Measurements from ENCODE around the gene FAM118B.
"Not testable (repeated sequence)": the region's sequence is repeated elsewhere in the genome, so short reads cannot be mapped to it uniquely, and the experiment has no call there.

The FAM118B gene

GRCh38 chr11:126219547-126219946, 8.0 kb downstream of the FAM118B start:
- no peak for DNase-seq (ENCODE audit: low spot score)

DNA sequence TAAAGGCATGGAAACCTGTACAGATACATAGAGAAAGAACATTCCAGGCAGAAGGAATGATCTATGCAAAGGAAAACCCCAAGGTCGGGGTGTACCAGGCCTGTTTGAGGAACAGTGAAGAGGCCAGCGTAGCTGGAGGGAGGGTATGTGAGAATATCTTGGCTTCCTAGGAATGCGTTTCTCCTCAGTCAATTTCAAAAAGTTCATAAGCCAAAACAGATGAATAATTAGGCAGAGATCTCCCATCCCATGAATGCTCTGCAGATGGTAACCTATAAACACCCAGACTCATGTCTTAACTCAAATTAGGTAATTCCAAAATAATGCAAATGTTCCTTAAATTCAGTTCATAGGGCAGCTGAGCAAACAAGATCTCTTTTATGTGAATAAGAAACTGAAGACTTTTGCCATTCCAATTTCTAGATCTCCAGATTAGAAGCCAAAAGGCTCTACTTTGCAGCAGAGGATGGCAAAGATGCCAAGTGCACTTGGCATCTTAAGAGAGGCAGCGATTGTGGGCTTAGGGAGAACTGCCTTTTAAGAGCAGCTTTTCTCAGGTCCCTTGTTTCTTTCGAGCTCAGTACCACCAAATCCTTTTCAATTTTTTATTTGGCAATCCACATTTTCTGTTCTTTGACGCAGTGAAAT, 13.2 kb downstream of the FAM118B start:
- DNase-seq (ENCODE audit: low spot score): no peak

GRCh38 chr11:126225295-126225665, 13.7 kb downstream of the FAM118B start:
- no peak for DNase-seq (ENCODE audit: low spot score)

DNA sequence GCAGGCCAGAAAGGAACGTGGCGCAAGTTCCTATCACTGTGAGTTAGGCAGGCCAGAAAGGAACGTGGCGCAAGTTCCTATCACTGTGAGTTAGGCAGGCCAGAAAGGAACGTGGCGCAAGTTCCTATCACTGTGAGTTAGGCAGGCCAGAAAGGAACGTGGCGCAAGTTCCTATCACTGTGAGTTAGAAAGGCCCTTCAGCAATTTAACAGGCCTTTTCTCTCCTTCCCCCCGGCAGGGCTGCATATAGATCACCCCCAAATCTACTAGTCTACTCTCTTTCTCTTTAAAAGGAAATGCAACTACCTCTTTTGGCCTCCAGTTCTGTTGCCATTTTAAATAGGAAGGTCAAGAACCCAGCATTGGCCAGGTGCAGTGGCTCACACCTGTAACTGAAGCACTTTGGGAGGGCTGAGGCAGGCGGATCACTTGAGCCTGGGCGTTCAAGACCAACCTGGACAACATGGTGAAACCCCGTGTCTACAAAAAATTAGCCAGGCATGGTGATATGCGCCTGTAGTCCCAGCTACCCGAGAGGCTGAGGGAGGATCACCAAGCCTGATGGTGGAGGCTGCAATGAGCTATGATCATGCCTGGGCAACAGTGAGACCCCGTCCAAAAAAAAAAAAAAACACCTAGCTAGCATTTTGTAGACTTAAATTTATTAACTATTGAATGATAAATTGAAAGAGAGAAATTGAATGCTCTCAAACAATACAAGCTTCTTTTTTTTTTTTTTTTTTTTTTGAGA, 14.9 kb downstream of the FAM118B start:
- no peak for DNase-seq (ENCODE audit: low spot score)

- no peak for DNase-seq (ENCODE audit: low spot score)
These were observed 18.4 kb downstream of the FAM118B start for GRCh38 chr11:126229858-126230540.

GRCh38 chr11:126231725-126232459, 20.3 kb downstream of the FAM118B start:
- DNase-seq (ENCODE audit: low spot score): no peak

DNA sequence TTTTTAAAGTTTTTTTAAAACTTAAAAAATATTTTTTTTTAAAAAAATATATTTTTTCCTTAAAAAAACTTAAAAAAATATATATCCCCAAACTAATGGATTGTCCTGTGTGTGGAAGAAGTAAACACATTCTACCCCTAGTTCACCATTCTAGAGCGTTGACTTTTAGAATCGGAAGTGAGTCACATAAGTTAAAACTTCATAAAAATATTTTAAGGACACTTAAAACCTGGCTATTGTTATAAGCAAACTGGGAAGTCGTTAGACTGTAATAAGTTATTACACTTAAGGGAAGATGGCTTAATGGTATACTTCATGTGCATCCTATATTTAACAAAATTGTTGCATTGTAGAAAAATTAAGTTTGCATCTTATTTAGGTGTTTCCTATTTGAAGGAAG, 21.1 kb downstream of the FAM118B start:
- no peak for DNase-seq (ENCODE audit: low spot score)

GRCh38 chr11:126233391-126233790, 21.8 kb downstream of the FAM118B start:
- DNase-seq (ENCODE audit: low spot score): no peak

DNA sequence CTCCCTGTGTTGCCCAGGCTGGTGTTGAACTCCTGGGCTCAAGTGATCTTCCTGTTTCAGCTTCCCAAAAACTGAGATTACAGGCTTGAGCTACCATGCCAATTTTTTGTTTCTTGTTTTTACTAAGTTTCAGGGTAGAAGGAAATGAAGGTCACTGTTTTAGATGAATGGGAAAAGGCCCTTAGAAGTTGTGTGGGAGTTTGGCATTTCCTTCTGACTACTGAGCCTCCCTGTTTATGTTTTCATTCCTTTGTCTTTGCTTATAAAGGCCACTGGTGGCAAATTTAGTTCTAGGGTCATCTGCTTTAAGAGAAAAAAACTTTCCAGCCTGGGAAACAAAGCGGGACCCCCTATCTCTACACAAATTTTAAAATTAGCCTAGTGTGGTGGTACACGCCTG, 35.1 kb downstream of the FAM118B start:
- DNase-seq (ENCODE audit: low spot score): no peak

- DNase-seq (ENCODE audit: low spot score): no peak
These were observed 41.7 kb downstream of the FAM118B start for GRCh38 chr11:126253265-126253664.

DNA sequence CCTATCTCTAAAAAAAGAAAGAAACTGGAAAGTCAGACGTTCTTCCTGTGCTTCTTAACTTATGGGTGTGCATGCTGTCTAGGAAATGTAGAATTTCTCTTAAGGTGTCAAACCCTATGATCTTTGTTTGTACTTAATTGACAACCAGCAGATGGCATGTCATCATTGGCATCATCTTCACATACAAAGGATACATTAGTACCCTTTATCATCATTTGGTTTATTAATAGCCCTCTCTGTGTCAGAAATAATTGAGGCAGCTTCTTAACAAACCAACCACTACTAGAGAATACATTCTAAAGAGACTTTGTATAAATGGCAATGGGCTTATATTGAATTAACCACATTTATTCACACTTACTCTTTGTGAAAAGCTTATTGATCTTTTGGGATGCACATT, 43.2 kb downstream of the FAM118B start:
- DNase-seq (ENCODE audit: low spot score): no peak

GRCh38 chr11:126255507-126255906, 43.9 kb downstream of the FAM118B start:
- not testable (repeated sequence) for DNase-seq (ENCODE audit: low spot score)

DNA sequence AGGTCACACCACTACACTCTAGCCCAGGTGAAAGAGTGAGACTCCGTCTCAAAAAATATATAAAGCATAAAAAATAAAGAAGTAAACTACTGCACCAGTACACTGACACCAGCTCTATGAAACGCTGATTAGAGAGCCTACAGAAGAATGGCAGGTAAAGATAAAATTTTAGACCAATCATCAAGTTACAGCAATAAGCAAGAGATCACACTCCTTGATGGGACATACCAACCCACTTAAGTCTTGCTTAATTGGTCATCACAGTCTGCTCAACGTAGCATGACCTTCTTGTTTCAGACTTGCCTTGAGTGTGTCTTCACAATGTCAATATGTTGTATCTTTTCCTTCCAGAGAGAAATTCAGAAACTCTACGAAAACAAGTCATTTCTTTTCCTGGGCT, 44.6 kb downstream of the FAM118B start:
- no peak for DNase-seq (ENCODE audit: low spot score)

DNA sequence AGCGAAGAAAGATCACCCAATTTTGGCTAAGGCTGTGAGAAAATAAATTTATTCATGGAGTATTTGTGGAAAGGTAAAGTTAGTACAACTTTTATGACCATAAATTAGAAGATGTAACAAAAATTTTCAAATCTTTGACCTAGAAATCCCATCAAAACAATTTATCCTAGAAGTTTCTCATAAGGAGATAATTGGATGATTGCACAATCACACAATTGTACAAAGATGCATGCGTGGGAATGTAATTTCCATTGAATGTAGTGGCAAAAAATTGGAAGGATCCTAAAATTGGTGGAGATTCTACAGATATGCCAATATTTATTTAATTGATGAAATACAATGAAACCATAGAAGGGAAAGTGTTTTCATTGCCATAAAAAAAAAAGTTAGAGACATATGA, 45.6 kb downstream of the FAM118B start:
- no peak for DNase-seq (ENCODE audit: low spot score)

DNA sequence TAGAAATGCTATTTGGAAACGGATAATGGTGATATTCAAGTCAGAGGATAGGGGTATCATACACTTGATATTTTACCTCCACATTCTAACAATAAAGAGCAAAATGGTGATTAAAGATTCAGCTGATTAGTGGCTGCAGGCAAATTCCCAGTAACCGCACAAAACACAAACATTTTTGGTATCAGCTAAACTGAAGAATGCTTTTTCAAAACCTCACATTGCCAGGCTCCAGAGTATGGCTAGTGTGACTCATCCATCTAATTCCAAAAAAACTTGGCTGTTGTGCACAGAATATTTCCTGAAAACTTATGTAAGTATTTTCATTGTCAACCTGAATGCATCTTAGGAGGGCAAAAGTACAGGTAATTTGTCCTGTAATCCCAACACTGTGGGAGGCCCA, 46.2 kb downstream of the FAM118B start:
- DNase-seq (ENCODE audit: low spot score): no peak

DNA sequence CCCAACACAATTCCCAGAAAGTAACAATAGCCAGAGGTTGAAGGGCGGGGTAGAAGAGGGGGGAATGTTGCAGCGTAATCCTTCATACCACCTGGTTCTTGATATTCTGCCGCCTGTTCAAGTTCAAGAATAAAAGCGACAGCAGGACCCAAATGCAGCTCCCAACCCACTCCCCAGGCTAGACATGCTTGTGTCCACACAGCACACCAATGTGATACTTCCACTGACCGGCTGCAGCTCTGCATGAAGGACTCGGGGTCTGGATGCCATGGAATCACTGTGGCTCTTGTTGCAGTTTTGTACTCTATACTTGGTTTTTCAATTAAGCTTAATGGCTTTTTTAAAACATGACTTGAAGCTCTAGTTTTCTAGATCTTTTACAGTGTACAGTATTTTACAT, 50.6 kb downstream of the FAM118B start:
- no peak for DNase-seq (ENCODE audit: low spot score)

- DNase-seq (ENCODE audit: low spot score): no peak
These were observed 51.9 kb downstream of the FAM118B start for GRCh38 chr11:126263489-126263888.

- no peak for DNase-seq (ENCODE audit: low spot score)
These were observed 54.2 kb downstream of the FAM118B start for GRCh38 chr11:126265811-126266210.

- no peak for DNase-seq (ENCODE audit: low spot score)
These were observed 56.1 kb downstream of the FAM118B start for GRCh38 chr11:126267650-126268049.

DNA sequence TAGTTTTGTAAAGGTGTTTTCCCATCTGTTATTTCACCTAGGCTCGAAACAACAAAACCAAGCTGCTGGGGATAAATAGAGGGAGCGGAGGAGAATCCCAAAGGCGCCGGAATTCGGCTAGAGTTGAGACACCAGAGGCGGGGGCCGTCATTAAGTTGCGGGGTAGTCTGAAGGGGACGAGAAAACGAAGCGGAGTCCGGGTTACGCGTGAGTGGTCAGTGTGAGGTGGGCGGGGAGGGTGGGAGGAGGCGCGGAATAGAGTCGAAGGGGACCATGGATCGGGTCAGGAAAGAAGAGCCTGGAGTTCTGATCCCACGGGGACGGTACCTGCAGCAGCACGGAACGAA, 56.8 kb downstream of the FAM118B start:
- peak; percentile 74 for DNase-seq (ENCODE audit: low spot score)

- DNase-seq (ENCODE audit: low spot score): peak; percentile 100
These were observed 57.4 kb downstream of the FAM118B start, which contains the start of the genes FOXRED1 and SRPRA for GRCh38 chr11:126268708-126269579. Gene FOXRED1 (plus strand): TSS chr11:126269154. CDS start chr11:126269207, 53 bp downstream. Gene SRPRA (minus strand): TSS chr11:126268895. CDS start chr11:126268804, 91 bp downstream.
